Stimulated activated CD8-positive, alpha-beta memory T cell treated with anti-CD3 and anti-CD28 coated beads, Interleukin-15, amount 100 ng/mL, for 1 hour (primary cell): ENCODE measurements around the gene USP26.
"Not testable (repeated sequence)": the region's sequence is repeated elsewhere in the genome, so short reads cannot be mapped to it uniquely, and the experiment has no call there.

Source experiments
- DNase-seq: peaks from one replicate; pipeline ENCODE4 v3.0.0-alpha.2; 2020; ENCODE audit warnings: low read depth

USP26 gene

DNA sequence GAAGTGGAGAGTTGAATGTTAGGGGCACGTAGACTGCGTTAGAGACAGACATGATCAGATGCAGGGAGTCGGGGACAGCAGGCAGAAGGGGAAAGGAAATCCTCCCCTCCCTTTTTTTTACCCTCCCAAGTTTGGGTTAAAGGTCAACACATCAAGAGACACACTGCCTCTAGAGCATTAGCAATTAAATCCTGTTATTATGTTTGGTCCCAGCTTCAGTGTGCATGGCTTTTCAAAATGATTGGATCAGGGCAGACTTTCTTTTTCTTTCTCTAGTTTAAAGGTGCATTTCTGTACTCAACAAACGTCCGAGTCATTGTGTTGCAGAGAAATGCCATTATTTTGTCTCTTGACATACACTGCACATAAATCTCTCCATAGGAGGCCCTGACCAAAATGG is 63.9 kb downstream of the USP26 start:
- DNase-seq, result no peak

DNA sequence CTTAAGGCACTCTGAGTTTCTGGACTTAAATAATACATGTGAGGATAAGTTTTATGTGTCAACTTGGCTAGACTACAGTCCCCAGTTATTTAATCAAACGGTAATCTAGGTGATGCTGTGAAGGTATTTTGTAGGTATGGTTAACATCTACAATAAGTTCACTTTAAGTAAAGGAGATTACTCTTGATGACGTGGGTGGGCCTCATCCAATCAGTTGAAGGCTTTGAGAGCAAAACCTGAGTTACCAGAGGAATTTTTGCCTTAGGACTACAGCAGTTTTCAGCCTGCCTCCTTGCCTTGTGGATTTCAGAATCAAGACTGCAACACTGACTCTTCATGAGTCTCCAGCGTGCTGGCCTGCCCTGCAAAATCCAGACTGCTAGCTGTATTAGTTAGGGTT is 78.7 kb downstream of the USP26 start:
- no peak for DNase-seq

DNA sequence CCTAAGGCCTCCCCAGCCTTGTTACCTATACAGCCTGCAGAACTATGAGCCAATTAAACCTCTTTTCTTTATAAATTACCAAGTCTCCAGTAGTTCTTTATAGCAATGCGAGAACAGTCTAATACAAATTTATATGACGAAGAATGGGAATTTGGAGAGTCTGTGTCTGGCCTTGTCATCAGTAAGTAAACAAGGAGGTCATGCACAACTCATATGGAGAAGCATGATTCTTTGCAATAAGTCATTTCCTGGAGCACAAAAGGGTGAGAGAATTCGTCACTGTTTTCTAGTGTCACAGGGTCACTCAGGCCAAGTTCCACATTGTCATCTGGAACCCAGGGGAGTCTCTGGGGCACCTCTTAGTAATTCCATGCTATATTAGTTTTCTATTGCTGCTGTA is 89.5 kb downstream of the USP26 start:
- DNase-seq, result no peak

DNA sequence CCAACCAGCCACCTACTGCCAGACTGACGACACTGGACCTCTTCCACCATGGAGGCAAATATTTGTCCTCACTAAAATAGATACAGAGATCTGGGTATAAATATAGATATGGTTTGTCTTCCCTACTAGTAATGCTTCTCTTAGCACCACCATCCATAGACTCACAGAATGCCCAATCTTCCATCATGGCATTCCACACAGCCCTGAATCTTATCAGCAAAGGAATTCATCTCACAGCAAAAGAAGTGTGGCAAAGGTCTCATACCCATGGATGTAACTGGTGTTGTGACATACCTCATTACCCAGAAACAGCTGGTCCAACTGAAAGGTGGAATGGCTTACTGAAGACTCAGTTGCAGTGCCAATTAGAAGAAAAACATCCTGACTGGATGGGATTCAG is 91.3 kb downstream of the USP26 start:
- no peak for DNase-seq

DNA sequence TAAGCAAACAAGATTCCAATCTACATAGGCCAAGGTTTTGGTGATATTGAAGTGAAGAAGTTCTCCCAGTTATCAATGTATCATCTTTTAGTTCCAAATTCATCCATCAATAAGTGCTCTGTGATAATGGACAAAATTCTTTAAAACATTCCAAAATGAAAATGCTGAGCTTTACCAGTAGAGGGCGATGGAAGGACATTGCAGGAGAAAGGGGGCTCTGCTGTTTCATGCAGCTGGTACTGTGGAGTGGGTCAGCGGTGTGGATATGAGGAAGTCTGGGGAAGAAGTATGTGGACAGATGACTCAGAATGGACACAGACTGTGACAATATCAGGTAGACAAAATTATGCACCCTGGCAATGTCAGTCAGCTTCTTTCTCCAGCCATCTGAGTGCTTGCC is 91.9 kb downstream of the USP26 start:
- no peak for DNase-seq

DNA sequence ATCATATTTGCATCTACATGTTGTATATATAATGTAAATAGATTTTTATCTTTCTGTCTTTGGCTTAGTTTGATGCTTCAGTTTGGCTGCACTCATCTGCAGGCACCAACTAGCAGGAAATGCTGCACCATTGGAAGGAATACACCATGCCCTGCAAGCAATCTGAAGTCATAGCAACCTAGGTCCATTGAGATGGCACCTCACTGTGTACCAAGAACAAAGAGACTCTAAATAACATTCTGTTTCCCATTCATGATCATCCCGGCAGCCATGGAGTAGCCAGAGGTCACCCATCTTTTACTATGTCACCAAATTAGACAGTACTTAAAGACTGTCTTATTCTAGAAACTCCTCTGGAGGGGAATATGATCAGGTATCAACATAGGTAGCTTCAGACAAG is 97.7 kb downstream of the USP26 start:
- no peak for DNase-seq

DNA sequence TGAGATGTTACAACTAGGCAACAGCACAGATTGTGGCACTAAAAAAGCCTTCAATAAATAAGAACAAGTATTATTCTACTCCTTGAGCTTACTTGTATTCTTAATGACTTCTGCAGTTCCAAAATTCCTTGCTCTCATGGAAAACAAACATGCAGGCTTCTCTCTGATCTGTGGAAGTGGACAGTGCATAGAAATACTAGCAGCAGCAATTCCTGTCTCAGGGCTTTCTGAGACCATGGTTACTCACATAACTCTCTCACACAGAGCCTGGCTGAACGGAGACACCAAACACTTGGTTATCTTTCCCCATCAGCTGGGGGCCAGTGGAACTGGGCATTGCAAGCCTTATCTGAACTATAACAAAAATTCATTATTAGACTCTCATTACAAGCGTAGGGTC is 106.1 kb downstream of the USP26 start:
- DNase-seq, result no peak

DNA sequence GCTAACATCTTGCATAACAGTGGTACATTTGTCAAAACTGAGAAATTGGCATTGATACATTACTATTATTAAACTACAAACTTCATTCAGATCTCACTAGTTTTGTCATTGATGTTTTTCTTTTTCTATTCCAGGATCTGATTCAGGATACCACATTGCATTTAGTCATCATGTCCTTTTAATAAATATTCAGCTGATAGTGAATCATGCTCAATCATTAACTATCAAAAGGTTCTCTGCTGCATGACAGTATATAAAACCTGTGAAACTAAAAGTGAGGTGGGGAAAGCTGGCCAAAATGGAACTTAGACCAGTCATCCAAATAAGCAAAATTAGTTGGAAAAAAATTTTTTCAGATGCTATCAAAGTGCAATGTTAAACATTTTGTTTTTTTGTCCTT is 110.4 kb downstream of the USP26 start:
- DNase-seq, result no peak

DNA sequence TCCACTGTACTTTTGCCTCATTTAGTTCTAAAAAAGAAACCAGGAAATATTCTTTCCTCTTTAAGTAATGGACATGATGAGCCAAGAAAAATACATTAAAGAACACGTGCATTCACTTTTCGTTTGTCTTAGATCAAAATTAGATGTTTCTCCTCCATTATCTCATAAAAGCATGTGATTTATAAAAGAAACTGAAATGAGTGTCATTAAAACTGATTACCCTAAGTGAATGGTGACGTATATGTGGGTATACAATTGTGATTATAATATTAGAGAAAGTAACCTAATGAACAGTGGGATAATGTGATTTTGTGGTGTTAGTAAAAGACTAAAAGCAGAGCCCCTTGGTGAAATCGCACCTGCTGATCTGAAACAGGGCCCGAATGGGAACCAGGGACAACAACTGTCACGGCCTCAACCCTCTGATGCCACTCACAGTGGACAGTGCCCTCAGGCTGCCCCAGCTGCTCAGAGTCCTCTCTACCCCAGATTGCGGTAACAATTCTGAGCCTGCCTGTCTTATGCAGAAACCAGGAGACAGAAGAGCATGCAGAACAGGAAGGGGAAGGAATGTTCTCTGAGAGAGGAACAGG is 112.8 kb downstream of the USP26 start:
- no peak for DNase-seq

DNA sequence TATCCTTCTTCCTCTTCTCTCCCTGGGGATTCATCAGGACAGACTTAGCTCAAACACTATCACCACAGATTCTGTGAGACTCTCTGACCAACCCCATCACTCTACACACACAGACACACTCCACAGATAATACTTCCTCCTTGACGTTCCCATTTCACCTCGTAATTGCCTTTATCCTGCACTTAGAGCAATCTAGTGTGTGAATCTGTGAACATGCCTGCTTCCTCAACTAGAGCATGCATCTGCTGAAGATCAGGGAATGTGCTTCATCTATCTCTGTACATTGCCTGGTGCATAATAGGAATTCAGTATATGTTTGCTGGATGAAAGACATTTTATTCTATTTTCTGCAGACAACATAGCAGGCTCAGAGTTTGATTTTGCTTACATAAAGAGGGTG is 113.4 kb downstream of the USP26 start:
- DNase-seq, result no peak

DNA sequence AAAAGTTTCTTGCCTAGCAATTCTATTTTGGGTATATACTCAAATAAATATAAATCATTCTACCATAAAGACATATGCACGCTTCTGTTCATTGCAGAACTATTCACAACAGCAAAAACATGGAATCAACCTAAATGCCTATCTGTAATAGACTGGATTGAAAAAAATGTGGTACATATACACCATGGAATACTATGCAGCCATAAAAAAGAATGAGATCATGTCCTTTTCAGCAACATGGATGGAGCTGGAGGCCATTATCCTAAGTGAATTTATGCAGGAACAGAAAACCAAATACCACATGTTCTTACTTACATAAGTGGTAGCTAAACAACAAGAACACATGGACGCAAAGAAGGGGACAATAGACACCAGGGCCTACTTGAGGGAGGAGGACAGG is 116.9 kb downstream of the USP26 start:
- DNase-seq, result not testable (repeated sequence)
